ENCODE data around the gene SCAPER.

The SCAPER gene

GRCh38 chr15:76380249-76380648 lies 524.9 kb downstream of the SCAPER start:
- TF ChIP-seq TARDBP (IDR thresholded peaks at IDR 0.05) = no peak
- no peak for TF ChIP-seq FOXM1 (IDR thresholded peaks at IDR 0.05; ENCODE audit: borderline replicate concordance)
- POLR2A ChIA-PET = no interaction called here
- CTCF ChIA-PET = no interaction called here
- no peak for DNase-seq (ENCODE audit: extremely low spot score)

DNA sequence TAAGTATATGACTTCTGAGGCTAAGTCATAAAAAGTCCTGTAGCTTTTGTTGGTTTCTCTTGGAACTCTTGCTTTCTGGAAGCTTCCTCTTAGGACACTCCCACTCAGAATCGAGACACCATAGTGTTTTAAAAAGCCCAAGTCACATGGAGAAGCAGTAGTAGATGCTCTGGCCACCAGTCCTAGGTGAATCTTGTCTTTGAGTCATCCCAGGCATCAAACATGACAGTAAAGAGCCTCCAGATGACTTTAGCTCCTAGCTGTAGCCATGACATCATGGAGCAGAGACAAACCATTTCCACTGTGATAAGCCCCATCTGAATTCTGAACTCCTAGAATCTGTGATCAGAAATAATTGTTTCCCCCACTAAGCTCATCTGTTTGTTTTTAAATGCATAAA lies 526.4 kb downstream of the SCAPER start:
- DNase-seq (ENCODE audit: extremely low spot score) = no peak
- ChIA-PET CTCF (no interaction called here), POLR2A (no interaction called here)
- no peak for TF ChIP-seq CTBP1 (IDR thresholded peaks at IDR 0.05; ENCODE audit: borderline replicate concordance)
- TF ChIP-seq TARDBP (IDR thresholded peaks at IDR 0.05) = no peak
- TF ChIP-seq FOXK2 (IDR thresholded peaks at IDR 0.05) = no peak
- TF ChIP-seq FOXM1 (IDR thresholded peaks at IDR 0.05; ENCODE audit: borderline replicate concordance) = no peak
- TF ChIP-seq L3MBTL2 (conservative IDR thresholded peaks at IDR 0.05) = no peak

DNA sequence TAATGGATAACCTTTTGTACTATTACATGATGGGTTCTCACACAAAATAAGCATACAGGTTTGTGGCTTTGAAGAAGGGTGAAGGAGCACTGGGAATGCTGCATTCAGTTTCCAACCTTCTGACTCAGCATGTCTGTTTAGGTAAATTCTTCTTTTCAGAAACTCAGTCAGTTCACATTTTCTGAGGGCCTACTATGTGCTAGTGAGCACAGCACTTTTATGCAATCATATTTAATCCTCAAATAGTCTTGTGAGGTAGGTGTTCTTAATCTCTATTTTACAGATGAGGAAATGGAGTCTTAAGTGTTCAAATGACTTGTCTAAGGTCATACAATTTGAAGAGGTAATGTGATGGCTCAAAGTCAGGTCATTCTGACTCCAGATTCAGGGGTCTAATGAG lies 527.4 kb downstream of the SCAPER start:
- CTCF ChIA-PET = no interaction called here
- no peak for DNase-seq (ENCODE audit: extremely low spot score)
- TF ChIP-seq FOXA1 (IDR thresholded peaks at IDR 0.05) (no peak), ZNF384 (IDR thresholded peaks at IDR 0.05) (no peak), ELF4 (IDR thresholded peaks at IDR 0.05) (no peak), NFRKB (IDR thresholded peaks at IDR 0.05) (no peak), L3MBTL2 (conservative IDR thresholded peaks at IDR 0.05) (no peak), FOXM1 (IDR thresholded peaks at IDR 0.05; ENCODE audit: borderline replicate concordance) (no peak), FOXK2 (IDR thresholded peaks at IDR 0.05) (no peak), SUZ12 (IDR thresholded peaks at IDR 0.05) (no peak), PKNOX1 (IDR thresholded peaks at IDR 0.05) (no peak), TARDBP (IDR thresholded peaks at IDR 0.05) (no peak)
- POLR2A ChIA-PET = no interaction called here

DNA sequence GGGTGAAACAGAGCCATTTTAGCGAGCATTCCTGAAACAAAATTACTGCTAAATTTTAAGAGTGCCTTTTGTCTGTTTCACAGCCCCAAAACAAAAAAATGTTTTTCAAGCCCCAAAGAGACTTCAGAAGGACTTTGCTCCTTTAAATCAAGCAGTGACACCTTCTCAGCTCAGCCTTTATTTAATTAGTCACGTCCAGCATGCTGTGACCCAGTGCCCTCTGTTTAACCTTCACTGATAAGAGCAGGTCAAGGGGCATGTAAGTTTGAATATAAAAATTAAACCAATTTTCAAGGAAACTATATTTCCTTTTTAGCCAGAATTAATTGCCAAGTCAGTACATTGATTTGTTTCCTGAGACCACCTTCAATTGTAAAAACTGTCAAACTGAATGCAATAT lies 527.9 kb downstream of the SCAPER start:
- no peak for TF ChIP-seq ZNF384 (IDR thresholded peaks at IDR 0.05)
- no peak for TF ChIP-seq PKNOX1 (IDR thresholded peaks at IDR 0.05)
- no peak for TF ChIP-seq HDGF (IDR thresholded peaks at IDR 0.05; ENCODE audit: borderline replicate concordance)
- no peak for TF ChIP-seq LEF1 (IDR thresholded peaks at IDR 0.05; ENCODE audit: borderline replicate concordance)
- TF ChIP-seq NFRKB (IDR thresholded peaks at IDR 0.05) = no peak
- no peak for TF ChIP-seq L3MBTL2 (conservative IDR thresholded peaks at IDR 0.05)
- no peak for TF ChIP-seq ARNT (IDR thresholded peaks at IDR 0.05)
- no peak for TF ChIP-seq SUZ12 (IDR thresholded peaks at IDR 0.05)
- no peak for TF ChIP-seq SP1 (IDR thresholded peaks at IDR 0.05)
- no peak for TF ChIP-seq ELF4 (IDR thresholded peaks at IDR 0.05)
- TF ChIP-seq TARDBP (IDR thresholded peaks at IDR 0.05) = no peak
- TF ChIP-seq FOXA1 (IDR thresholded peaks at IDR 0.05) = no peak
- no peak for TF ChIP-seq FOXM1 (IDR thresholded peaks at IDR 0.05; ENCODE audit: borderline replicate concordance)
- TF ChIP-seq BHLHE40 (IDR thresholded peaks at IDR 0.05; ENCODE audit: borderline replicate concordance) = no peak
- no peak for TF ChIP-seq FOXK2 (IDR thresholded peaks at IDR 0.05)
- DNase-seq (ENCODE audit: extremely low spot score) = no peak
- CTCF ChIA-PET = no interaction called here
- POLR2A ChIA-PET = interaction anchor here (1.3 kb wide), 1 partner anchor 41 kb away, joined by 8 read pairs; the partner anchor contains the start of gene ISL2

DNA sequence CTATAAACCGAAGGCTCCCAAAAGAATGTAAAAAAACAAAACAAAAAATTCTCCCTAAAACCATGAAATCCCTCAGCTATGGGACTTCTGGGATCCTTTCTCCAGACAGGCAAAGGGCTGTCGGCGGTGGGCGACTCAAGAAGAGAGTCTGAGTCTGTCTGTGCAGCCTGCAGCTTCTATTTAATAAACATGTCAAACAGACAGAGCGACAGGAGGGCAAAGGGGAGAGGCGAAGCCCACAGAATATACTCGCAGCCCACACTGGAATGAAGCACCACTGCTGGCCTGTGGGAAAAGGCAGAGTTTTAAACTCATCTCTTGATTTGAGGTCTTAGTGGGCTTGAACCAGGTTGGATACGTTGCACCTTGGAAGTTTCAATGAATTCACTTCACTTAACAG lies 528.3 kb downstream of the SCAPER start:
- DNase-seq (ENCODE audit: extremely low spot score) = peak; percentile 34
- TF ChIP-seq PKNOX1 (IDR thresholded peaks at IDR 0.05) (peak; percentile 88), SP1 (IDR thresholded peaks at IDR 0.05) (no peak)
- CTCF ChIA-PET = interaction anchor here (0.9 kb wide), 1 partner anchor 141 kb away, joined by 3 read pairs; no protein-coding TSS in a partner anchor
- POLR2A ChIA-PET = interaction anchor here (1.3 kb wide), 1 partner anchor 41 kb away, joined by 8 read pairs; the partner anchor contains the start of gene ISL2

- ChIA-PET CTCF (interaction anchor here (0.6 to 0.9 kb wide), 3 partner anchors 140 to 1687 kb away, joined by 3 read pairs; no protein-coding TSS in a partner anchor), POLR2A (interaction anchor here (0.5 to 1.3 kb wide), 2 partner anchors 40 to 163 kb away, joined by 3 to 8 read pairs; partner anchors contain the start of gene ISL2)
- DNase-seq (ENCODE audit: extremely low spot score) = peak; percentile 46
- no peak for TF ChIP-seq ZNF384 (IDR thresholded peaks at IDR 0.05)
- TF ChIP-seq ARNT (IDR thresholded peaks at IDR 0.05) = no peak
- no peak for TF ChIP-seq ELF4 (IDR thresholded peaks at IDR 0.05)
- no peak for TF ChIP-seq SUZ12 (IDR thresholded peaks at IDR 0.05)
- no peak for TF ChIP-seq FOXK2 (IDR thresholded peaks at IDR 0.05)
- no peak for TF ChIP-seq BHLHE40 (IDR thresholded peaks at IDR 0.05; ENCODE audit: borderline replicate concordance)
These were observed 529.1 kb downstream of the SCAPER start for GRCh38 chr15:76376029-76376428.

DNA sequence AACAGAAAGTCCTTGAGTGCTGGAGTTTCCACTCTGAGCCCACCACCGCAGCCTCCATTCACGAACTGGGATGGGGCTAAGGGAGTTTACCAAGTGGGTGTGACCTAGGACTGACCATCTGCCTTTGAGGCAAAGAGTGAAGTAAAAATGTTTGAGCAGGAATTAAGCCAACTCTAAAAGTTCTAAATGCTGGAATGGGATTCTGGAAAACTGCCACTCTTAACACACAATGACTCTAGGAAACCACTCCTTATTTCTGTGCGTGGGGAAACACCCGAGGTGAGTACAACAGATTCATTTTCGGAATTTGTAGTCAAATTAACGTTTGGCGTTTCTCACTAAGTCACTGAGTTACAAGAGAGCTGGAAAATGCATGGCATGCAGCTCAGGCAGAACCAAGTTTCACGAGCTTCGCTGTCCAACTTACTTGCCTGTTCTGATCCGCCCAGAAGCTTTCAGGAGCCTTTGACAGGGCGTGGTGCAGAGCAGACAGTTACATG lies 537.0 kb downstream of the SCAPER start:
- ChIA-PET POLR2A (no interaction called here), CTCF (no interaction called here)
- TF ChIP-seq HDGF (IDR thresholded peaks at IDR 0.05; ENCODE audit: borderline replicate concordance) (no peak), ZNF384 (IDR thresholded peaks at IDR 0.05) (no peak), BHLHE40 (IDR thresholded peaks at IDR 0.05; ENCODE audit: borderline replicate concordance) (no peak), PKNOX1 (IDR thresholded peaks at IDR 0.05) (no peak), FOXM1 (IDR thresholded peaks at IDR 0.05; ENCODE audit: borderline replicate concordance) (no peak), ELF4 (IDR thresholded peaks at IDR 0.05) (no peak), SUZ12 (IDR thresholded peaks at IDR 0.05) (no peak), SP1 (IDR thresholded peaks at IDR 0.05) (no peak), LEF1 (IDR thresholded peaks at IDR 0.05; ENCODE audit: borderline replicate concordance) (no peak), TARDBP (IDR thresholded peaks at IDR 0.05) (no peak), ARNT (IDR thresholded peaks at IDR 0.05) (no peak)
- DNase-seq (ENCODE audit: extremely low spot score) = no peak

Data from HEK293T (cell line).